Glomerular endothelial cell (primary cell): ENCODE results near the gene OR2M3. TPM values are rescaled to one million over a fixed set of nuclear protein-coding genes. Genes with fewer than 3 reads are reported as not detected.
"Not testable (repeated sequence)": the region's sequence is repeated elsewhere in the genome, so short reads cannot be mapped to it uniquely, and the experiment has no call there.

ENCODE experiments used
- DNase-seq: peaks from one replicate; pipeline ENCODE4 v3.0.0-alpha.2; 2011; ENCODE audit warnings: low read depth, low spot score; ENCODE audit errors: extremely low read depth
- total RNA-seq: library from RNA; depleted of rRNA; stranded (reverse); fragments of >200 nt; gene quantifications from 2 replicates; pipeline ENCODE4 v1.2.3, GENCODE V29; 2015

The OR2M3 gene
- not detected in 2 replicates for total RNA-seq

- no peak for DNase-seq
Measured at GRCh38 chr1:248196965-248197364, at the start of gene OR2M3. Gene OR2M3, plus strand, starts transcription at chr1:248197265. Its CDS starts 5,803 bp downstream, at chr1:248203068.

GRCh38 chr1:248152056-248152827 lies 44.8 kb upstream of the OR2M3 start:
- no peak for DNase-seq

- no peak for DNase-seq
Measured at GRCh38 chr1:248155927-248156326, 41.1 kb upstream of the OR2M3 start.

GRCh38 chr1:248158758-248159157 lies 38.3 kb upstream of the OR2M3 start:
- DNase-seq: no peak

- no peak for DNase-seq
Measured at GRCh38 chr1:248164031-248164430, 33.0 kb upstream of the OR2M3 start.

GRCh38 chr1:248165186-248165585 lies 31.9 kb upstream of the OR2M3 start:
- no peak for DNase-seq

- no peak for DNase-seq
Measured at GRCh38 chr1:248174521-248174920, 22.5 kb upstream of the OR2M3 start, which contains the start of gene OR2M2. Gene OR2M2, plus strand, starts transcription at chr1:248174821. Its CDS starts 5,165 bp downstream, at chr1:248179986.

- DNase-seq: no peak
Measured at GRCh38 chr1:248183996-248184395, 13.1 kb upstream of the OR2M3 start.

GRCh38 chr1:248187363-248187762 lies 9.7 kb upstream of the OR2M3 start:
- DNase-seq: no peak

- no peak for DNase-seq
Measured at GRCh38 chr1:248189026-248189425, 8.0 kb upstream of the OR2M3 start.

- no peak for DNase-seq
Measured at GRCh38 chr1:248194117-248194516, 2.9 kb upstream of the OR2M3 start.

GRCh38 chr1:248215880-248216279 lies 18.8 kb downstream of the OR2M3 start:
- DNase-seq: no peak

GRCh38 chr1:248225537-248225936 lies 28.5 kb downstream of the OR2M3 start:
- no peak for DNase-seq

GRCh38 chr1:248229360-248229908 lies 32.4 kb downstream of the OR2M3 start:
- no peak for DNase-seq

- DNase-seq: no peak
Measured at GRCh38 chr1:248231117-248231516, 34.1 kb downstream of the OR2M3 start, which contains the start of gene OR2M4. Gene OR2M4, plus strand, starts transcription at chr1:248231417. Its CDS starts 7,512 bp downstream, at chr1:248238929.

GRCh38 chr1:248239478-248239877 lies 42.4 kb downstream of the OR2M3 start:
- no peak for DNase-seq

- DNase-seq: peak; percentile 3
Measured at GRCh38 chr1:248243204-248243603, 46.1 kb downstream of the OR2M3 start.

GRCh38 chr1:248259309-248259708 lies 62.2 kb downstream of the OR2M3 start:
- not testable (repeated sequence) for DNase-seq
